IMR-90 (cell line): Measurements from ENCODE around the gene CSH2. TPM values are rescaled to one million over a fixed set of nuclear protein-coding genes. Genes with fewer than 3 reads are reported as not detected.
"Not testable (repeated sequence)": the region's sequence is repeated elsewhere in the genome, so short reads cannot be mapped to it uniquely, and the experiment has no call there.

Experiments used
- ATAC-seq: fragments of 200-7000 bp; cut with Tn5 transposase; 2 replicates; pipeline ENCODE4 v1.9.1; 2020; ENCODE audit warnings: low read depth, mild to moderate bottlenecking, moderate library complexity
- BruUV-seq: library from RNA; stranded (reverse); fragments of 400-500 nt; replicated peaks from 2 replicates; lab custom pipeline; 2021; lab: Mats Ljungman, UMichigan
- CTCF ChIA-PET: fragments of 300-600 bp; formaldehyde crosslinking; extraction: SDS; loops from one replicate; lab custom pipeline; 2021; ENCODE audit warnings: antibody characterized with exemption; lab: Yijun Ruan, JAX
- POLR2A ChIA-PET: fragments of 300-600 bp; sonication (Branson Sonifier 250); formaldehyde crosslinking; loops from one replicate; lab custom pipeline; 2022; ENCODE audit warnings: antibody characterized with exemption; ENCODE audit not compliant: unreplicated experiment; lab: Charles Lee
- DNase-seq: peaks from one replicate; pipeline ENCODE4 v3.0.0; 2013
- H2AFZ ChIP-seq: replicated peaks from 2 replicates; pipeline ENCODE3; 2013; ENCODE audit warnings: low read length, mild to moderate bottlenecking; ENCODE audit not compliant: poor library complexity
- H2AK5ac ChIP-seq: 2 replicates; pipeline ENCODE4 v1.6.1; 2013; ENCODE audit warnings: low read depth, low read length, inconsistent platforms
- H2AK9ac ChIP-seq: replicated peaks from 2 replicates; pipeline ENCODE3; 2013; ENCODE audit warnings: mild to moderate bottlenecking, low read depth, low read length, moderate library complexity; ENCODE audit not compliant: poor library complexity
- H2BK120ac ChIP-seq: 2 replicates; pipeline ENCODE4 v1.6.1; 2013; ENCODE audit warnings: low read depth, low read length, inconsistent platforms
- H2BK15ac ChIP-seq: 3 replicates; pipeline ENCODE4 v1.6.1; 2013; ENCODE audit warnings: low read depth, low read length, inconsistent platforms
- H2BK20ac ChIP-seq: 2 replicates; pipeline ENCODE4 v1.6.1; 2013; ENCODE audit warnings: low read depth, mild to moderate bottlenecking, inconsistent platforms, low read length, moderate library complexity
- H2BK5ac ChIP-seq: 2 replicates; pipeline ENCODE4 v1.6.1; 2013; ENCODE audit warnings: mild to moderate bottlenecking, low read depth, low read length, inconsistent platforms; ENCODE audit not compliant: poor library complexity, severe bottlenecking
- H3K14ac ChIP-seq: replicated peaks from 2 replicates; pipeline ENCODE4 v1.6.1; 2013; ENCODE audit warnings: low read depth, low read length, inconsistent platforms
- H3K18ac ChIP-seq: 2 replicates; pipeline ENCODE4 v1.6.1; 2013; ENCODE audit warnings: low read depth, low read length, control low read depth
- H3K23ac ChIP-seq: 2 replicates; pipeline ENCODE4 v1.6.1; 2013; ENCODE audit warnings: low read depth, low read length, inconsistent platforms
- H3K27ac ChIP-seq: 2 replicates; pipeline ENCODE4 v1.5.1; 2013; ENCODE audit warnings: mild to moderate bottlenecking, control low read depth, low read length; ENCODE audit not compliant: insufficient read depth
- H3K27me3 ChIP-seq: 2 replicates; pipeline ENCODE4 v1.6.1; 2013; ENCODE audit warnings: low read length; ENCODE audit not compliant: control insufficient read depth, insufficient read depth
- H3K36me3 ChIP-seq: 2 replicates; pipeline ENCODE4 v1.6.1; 2013; ENCODE audit warnings: low read length, mixed read lengths; ENCODE audit not compliant: control insufficient read depth, insufficient read depth
- H3K4ac ChIP-seq: 2 replicates; pipeline ENCODE4 v1.6.1; 2013; ENCODE audit warnings: low read depth, low read length, inconsistent platforms
- H3K4me1 ChIP-seq: 2 replicates; pipeline ENCODE4 v1.6.1; 2013; ENCODE audit warnings: low read length, mixed read lengths; ENCODE audit not compliant: control insufficient read depth, insufficient read depth
- H3K4me2 ChIP-seq: 2 replicates; pipeline ENCODE4 v1.6.1; 2013; ENCODE audit warnings: low read depth, mild to moderate bottlenecking, control low read depth, low read length, moderate library complexity
- H3K4me3 ChIP-seq: 2 replicates; pipeline ENCODE4 v1.5.1; 2013; ENCODE audit warnings: low read depth, mild to moderate bottlenecking, control low read depth, low read length, moderate library complexity; ENCODE audit not compliant: insufficient read depth
- H3K56ac ChIP-seq: 2 replicates; pipeline ENCODE4 v1.6.1; 2013; ENCODE audit warnings: low read length, inconsistent platforms; ENCODE audit not compliant: insufficient read depth; ENCODE audit errors: extremely low read depth
- H3K79me1 ChIP-seq, 2 experiments: 2 replicates each; pipeline ENCODE4 v1.6.1; 2013; ENCODE audit warnings: low read length in 2 of 2, inconsistent platforms in 1 of 2, low read depth in 1 of 2
- H3K9ac ChIP-seq: 2 replicates; pipeline ENCODE4 v1.6.1; 2013; ENCODE audit warnings: low read depth, low read length, control low read depth
- H3K9me1 ChIP-seq: 2 replicates; pipeline ENCODE4 v1.6.1; 2013; ENCODE audit warnings: low read length, inconsistent platforms; ENCODE audit not compliant: insufficient read depth
- H3K9me3 ChIP-seq: 2 replicates; pipeline ENCODE4 v1.6.1; 2013; ENCODE audit warnings: low read length; ENCODE audit not compliant: control insufficient read depth, insufficient read depth
- H4K20me1 ChIP-seq: 2 replicates; pipeline ENCODE4 v1.6.1; 2013; ENCODE audit warnings: low read length, inconsistent platforms; ENCODE audit not compliant: insufficient read depth
- H4K5ac ChIP-seq: 2 replicates; pipeline ENCODE4 v1.6.1; 2013; ENCODE audit warnings: mild to moderate bottlenecking, low read depth, low read length, control low read depth
- H4K8ac ChIP-seq, 2 experiments: 2 replicates each; pipeline ENCODE4 v1.6.1; 2013; ENCODE audit warnings: low read depth in 2 of 2, low read length in 2 of 2, control low read depth in 1 of 2, inconsistent platforms in 1 of 2
- H4K91ac ChIP-seq: 2 replicates; pipeline ENCODE4 v1.6.1; 2013; ENCODE audit warnings: low read depth, low read length, inconsistent platforms; ENCODE audit not compliant: insufficient read depth
- WGBS, 2 experiments: methylation state at CpG; one replicate each; pipeline versions ENCODE4 v1.1.5 to v1.1.7; 2013; ENCODE audit warnings: missing lambda C conversion rate in 2 of 2; ENCODE audit not compliant: insufficient read length in 1 of 2; ENCODE audit errors: extremely low coverage in 2 of 2; 5-methylcytosine and 5-hydroxymethylcytosine counted together
- dilution Hi-C: fragments of 300-500 bp; cut with HindIII; formaldehyde crosslinking; loops from one replicate; pipeline ENCODE4 v1.14.3; 2018; ENCODE audit warnings: low sequenced_read_pairs; ENCODE audit not compliant: unreplicated experiment
- in situ Hi-C: fragments of 300-500 bp; cut with MboI; formaldehyde crosslinking; loops from 3 replicates; pipeline ENCODE4 v1.14.3; 2019; ENCODE audit warnings: low sequenced_read_pairs, inconsistent platforms, mixed read lengths
- intact Hi-C: fragments of 100-400 bp; cut with micrococcal nuclease; formaldehyde crosslinking; loops from 2 replicates; pipeline ENCODE4 v1.10.0; 2022
- polyA plus RNA-seq, 3 experiments: library from polyadenylated mRNA; depleted of rRNA; stranded (reverse); fragments of >200 nt; gene quantifications; 2 replicates each; pipeline ENCODE4 v1.2.3, GENCODE V29; 2012; ENCODE audit warnings: low replicate concordance in 1 of 3
- total RNA-seq: library from RNA; depleted of rRNA; stranded (reverse); fragments of >200 nt; gene quantifications from 2 replicates; pipeline ENCODE4 v1.2.3, GENCODE V29; 2012

CSH2 gene
- total and polyA plus RNA-seq, 2 of the 4 experiments (the other 2 are of a cell fraction): not detected

DNA sequence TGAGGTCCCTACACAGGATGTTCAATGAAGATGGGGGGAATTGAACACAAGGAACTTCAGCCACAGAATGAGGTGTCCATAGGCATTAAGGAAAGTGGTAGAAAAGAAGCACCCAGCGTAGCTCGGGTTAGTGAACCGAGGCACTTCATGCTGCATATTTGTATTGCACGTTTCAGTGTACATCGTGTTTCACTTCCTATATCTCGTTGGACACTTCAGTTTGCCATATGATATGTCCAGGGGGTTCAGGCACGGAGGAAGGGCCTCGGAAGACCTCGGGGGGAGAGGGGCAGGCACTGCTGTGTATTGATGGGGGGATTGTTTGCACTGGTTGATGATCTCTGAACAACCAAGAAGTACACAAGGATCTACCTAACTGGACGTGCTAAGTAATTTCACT is 42.3 kb upstream of the CSH2 start:
- H3K9me3 ChIP-seq, CTCF ChIA-PET: not testable (repeated sequence)

More for the DNA sequence above, 42.3 kb upstream of the CSH2 start:
- H3K4me2 ChIP-seq, H4K5ac ChIP-seq, DNase-seq, H3K56ac ChIP-seq, H3K18ac ChIP-seq, H2BK20ac ChIP-seq, H2AFZ ChIP-seq, H3K9me1 ChIP-seq, H4K20me1 ChIP-seq, H2AK9ac ChIP-seq, dilution Hi-C loops, H2BK120ac ChIP-seq, H3K9ac ChIP-seq, H2BK15ac ChIP-seq, ATAC-seq, H4K91ac ChIP-seq, H3K36me3 ChIP-seq, H3K79me1 ChIP-seq, POLR2A ChIA-PET, H3K27ac ChIP-seq, H3K4ac ChIP-seq, H2AK5ac ChIP-seq, H3K14ac ChIP-seq, BruUV-seq, H4K8ac ChIP-seq, H3K4me3 ChIP-seq, H3K4me1 ChIP-seq, H3K23ac ChIP-seq, H2BK5ac ChIP-seq: not testable (repeated sequence)
- intact Hi-C loops (loop anchor here (10.0 kb wide), 1 partner anchor 369 kb away; no protein-coding TSS in a partner anchor), in situ Hi-C loops (loop anchor here (5.0 to 10.0 kb wide), 3 partner anchors 109 to 369 kb away; partner anchors contain the start of genes ERN1 and ICAM2)
- peaks cover 44% of the 10 kb centered on the region for H3K27me3 ChIP-seq
- 74% methylated on average over 8 of the region's 10 CpGs; no CpG with 5 or more reads in 1 of the 2 experiments for WGBS, 2 experiments
